ENCODE measurements around the gene CNNM2.

CNNM2 gene

DNA sequence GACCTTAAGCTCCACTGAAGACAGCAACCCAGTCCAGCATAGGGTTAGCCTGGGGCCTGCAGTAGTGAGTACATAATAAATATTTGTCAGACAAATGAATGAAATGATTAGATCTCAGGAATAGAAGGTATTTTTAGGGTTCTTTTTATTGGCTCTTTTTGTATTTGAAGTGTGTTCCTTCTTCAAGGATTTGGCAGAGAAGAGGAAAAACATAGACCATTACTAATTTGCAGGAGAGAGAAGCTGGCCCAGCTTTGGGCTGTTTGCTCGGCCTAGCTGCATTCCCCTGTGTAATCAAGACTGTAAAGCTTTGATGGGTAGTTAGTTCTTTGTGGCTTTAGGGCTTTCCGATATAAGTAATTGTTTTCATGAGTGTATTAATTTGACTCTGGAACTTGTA is 64.2 kb downstream of the CNNM2 start:
- Histone ChIP-seq H3K36me3 (ENCODE audit: control insufficient read depth, low read length) (no peaks in the 10 kb centered on the region), H3K4me3 (ENCODE audit: low read length) (no peak overlapping the region), H3K4me1 (ENCODE audit: control insufficient read depth, low read length) (no peaks in the 10 kb centered on the region), H3K9me2 (replicated peaks; ENCODE audit: control insufficient read depth, low read length) (no peaks in the 10 kb centered on the region), H3K79me2 (ENCODE audit: control insufficient read depth, low read length) (no peaks in the 10 kb centered on the region), H3K4me2 (ENCODE audit: low read length) (no peak overlapping the region), H4K20me1 (ENCODE audit: control insufficient read depth, insufficient read depth, low read depth, low read length) (no peaks in the 10 kb centered on the region), H3K27me3 (ENCODE audit: control insufficient read depth, low read length) (no peaks in the 10 kb centered on the region), H3K27ac (ENCODE audit: low read depth, low read length) (no peak overlapping the region), H3F3A (ENCODE audit: control insufficient read depth, insufficient read depth) (no peaks in the 10 kb centered on the region), H3K9me3 (ENCODE audit: control insufficient read depth, insufficient read depth, low read length) (no peaks in the 10 kb centered on the region)
- no peak for TF ChIP-seq EZH2phosphoT487 (IDR thresholded peaks at IDR 0.05; ENCODE audit: borderline replicate concordance, low read length)
- TF ChIP-seq, protein P1, sequence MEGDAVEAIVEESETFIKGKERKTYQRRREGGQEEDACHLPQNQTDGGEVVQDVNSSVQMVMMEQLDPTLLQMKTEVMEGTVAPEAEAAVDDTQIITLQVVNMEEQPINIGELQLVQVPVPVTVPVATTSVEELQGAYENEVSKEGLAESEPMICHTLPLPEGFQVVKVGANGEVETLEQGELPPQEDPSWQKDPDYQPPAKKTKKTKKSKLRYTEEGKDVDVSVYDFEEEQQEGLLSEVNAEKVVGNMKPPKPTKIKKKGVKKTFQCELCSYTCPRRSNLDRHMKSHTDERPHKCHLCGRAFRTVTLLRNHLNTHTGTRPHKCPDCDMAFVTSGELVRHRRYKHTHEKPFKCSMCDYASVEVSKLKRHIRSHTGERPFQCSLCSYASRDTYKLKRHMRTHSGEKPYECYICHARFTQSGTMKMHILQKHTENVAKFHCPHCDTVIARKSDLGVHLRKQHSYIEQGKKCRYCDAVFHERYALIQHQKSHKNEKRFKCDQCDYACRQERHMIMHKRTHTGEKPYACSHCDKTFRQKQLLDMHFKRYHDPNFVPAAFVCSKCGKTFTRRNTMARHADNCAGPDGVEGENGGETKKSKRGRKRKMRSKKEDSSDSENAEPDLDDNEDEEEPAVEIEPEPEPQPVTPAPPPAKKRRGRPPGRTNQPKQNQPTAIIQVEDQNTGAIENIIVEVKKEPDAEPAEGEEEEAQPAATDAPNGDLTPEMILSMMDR (IDR thresholded peaks at IDR 0.05; ENCODE audit: low read depth, low read length, poor library complexity, severe bottlenecking) = no peak

DNA sequence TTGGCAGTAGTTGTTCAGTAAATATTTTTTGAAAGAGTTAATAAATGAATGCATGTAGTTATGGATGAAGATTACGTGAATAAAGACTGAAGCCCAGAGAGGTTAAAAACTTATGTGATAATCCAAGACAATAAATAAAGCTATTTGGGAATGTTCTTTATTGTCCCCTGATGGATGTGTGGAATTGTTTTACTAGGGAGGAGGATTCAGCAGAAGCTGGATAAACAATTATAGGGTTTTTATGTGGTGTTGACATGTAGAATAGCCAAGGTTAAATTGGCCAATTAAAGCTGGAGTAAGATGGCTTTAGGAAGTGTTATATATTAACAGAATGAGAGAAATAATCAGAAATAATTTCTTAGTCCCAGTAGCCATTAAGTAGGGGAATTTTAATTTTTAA is 66.0 kb downstream of the CNNM2 start:
- TF ChIP-seq, protein P1 (IDR thresholded peaks at IDR 0.05; ENCODE audit: low read depth, low read length, poor library complexity, severe bottlenecking) = no peak
- no peaks in the 10 kb centered on the region for H3K4me1 ChIP-seq (ENCODE audit: control insufficient read depth, low read length)
- H3K27me3 ChIP-seq (ENCODE audit: control insufficient read depth, low read length) = no peaks in the 10 kb centered on the region
- H4K20me1 ChIP-seq (ENCODE audit: control insufficient read depth, insufficient read depth, low read depth, low read length) = no peaks in the 10 kb centered on the region
- H3F3A ChIP-seq (ENCODE audit: control insufficient read depth, insufficient read depth) = no peaks in the 10 kb centered on the region
- H3K9me2 ChIP-seq (replicated peaks; ENCODE audit: control insufficient read depth, low read length) = no peaks in the 10 kb centered on the region
- H3K4me2 ChIP-seq (ENCODE audit: low read length) = no peak overlapping the region
- no peaks in the 10 kb centered on the region for H3K79me2 ChIP-seq (ENCODE audit: control insufficient read depth, low read length)
- H3K4me3 ChIP-seq (ENCODE audit: low read length) = no peak overlapping the region
- H3K36me3 ChIP-seq (ENCODE audit: control insufficient read depth, low read length) = no peaks in the 10 kb centered on the region
- H3K9me3 ChIP-seq (ENCODE audit: control insufficient read depth, insufficient read depth, low read length) = no peaks in the 10 kb centered on the region
- no peak overlapping the region for H3K27ac ChIP-seq (ENCODE audit: low read depth, low read length)

DNA sequence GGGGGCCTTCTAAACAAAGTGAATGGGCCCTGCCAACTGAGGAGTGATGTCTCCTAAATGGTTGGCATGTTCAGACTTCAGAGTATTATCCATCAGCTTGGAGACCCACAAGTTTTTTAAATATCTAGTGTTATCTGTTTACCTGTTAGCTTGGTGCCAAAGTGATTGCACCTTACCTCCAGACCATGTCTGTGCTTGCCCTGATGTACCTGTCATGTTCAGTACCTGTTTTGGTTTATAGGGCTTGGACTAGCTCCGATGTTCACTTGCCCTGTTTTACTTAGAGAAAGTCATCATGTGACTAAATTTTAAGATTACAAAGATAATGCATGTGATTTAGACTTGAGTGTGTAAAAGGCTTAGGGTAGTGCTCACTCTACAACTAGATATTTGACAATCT is 67.7 kb downstream of the CNNM2 start:
- Histone ChIP-seq H3K27ac (ENCODE audit: low read depth, low read length) (no peak overlapping the region), H3K4me2 (ENCODE audit: low read length) (no peak overlapping the region), H3K4me1 (ENCODE audit: control insufficient read depth, low read length) (no peaks in the 10 kb centered on the region), H4K20me1 (ENCODE audit: control insufficient read depth, insufficient read depth, low read depth, low read length) (no peaks in the 10 kb centered on the region), H3K36me3 (ENCODE audit: control insufficient read depth, low read length) (no peaks in the 10 kb centered on the region), H3F3A (ENCODE audit: control insufficient read depth, insufficient read depth) (no peaks in the 10 kb centered on the region), H3K27me3 (ENCODE audit: control insufficient read depth, low read length) (no peaks in the 10 kb centered on the region), H3K9me2 (replicated peaks; ENCODE audit: control insufficient read depth, low read length) (no peaks in the 10 kb centered on the region), H3K79me2 (ENCODE audit: control insufficient read depth, low read length) (no peaks in the 10 kb centered on the region), H3K9me3 (ENCODE audit: control insufficient read depth, insufficient read depth, low read length) (no peaks in the 10 kb centered on the region), H3K4me3 (ENCODE audit: low read length) (no peak overlapping the region)
- no peak for TF ChIP-seq EZH2phosphoT487 (IDR thresholded peaks at IDR 0.05; ENCODE audit: borderline replicate concordance, low read length)
- TF ChIP-seq, protein P1 (IDR thresholded peaks at IDR 0.05; ENCODE audit: low read depth, low read length, poor library complexity, severe bottlenecking) = no peak
